ENCODE results near the gene COL26A1. TPM values are rescaled to one million over a fixed set of nuclear protein-coding genes. Genes with fewer than 3 reads are reported as not detected.
"Not testable (repeated sequence)": the region's sequence is repeated elsewhere in the genome, so short reads cannot be mapped to it uniquely, and the experiment has no call there.

COL26A1 gene
- total RNA-seq, 1 donor from 2014 or later, result 2.2 TPM

DNA sequence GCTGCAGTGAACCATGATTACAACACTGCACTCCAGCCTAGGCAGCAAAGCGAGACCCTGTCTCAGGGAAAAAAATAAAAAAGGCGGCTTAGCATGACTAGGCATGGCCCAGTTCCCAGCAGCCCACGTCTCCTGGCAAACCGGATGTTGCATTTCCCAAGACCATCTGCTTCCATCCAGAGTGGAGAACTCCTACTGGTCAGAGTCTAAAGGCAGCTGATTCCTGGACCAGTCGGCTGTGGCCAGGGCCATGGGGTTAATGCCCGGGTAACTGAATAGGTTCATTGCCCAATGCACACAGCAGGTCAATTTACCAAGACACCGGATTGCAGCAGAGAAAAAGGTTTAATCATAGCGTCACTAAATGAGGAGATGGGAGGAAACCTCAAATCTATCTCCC, 133.3 kb downstream of the COL26A1 start:
- peak; percentile 55 for DNase-seq (ENCODE audit: low read depth)

DNA sequence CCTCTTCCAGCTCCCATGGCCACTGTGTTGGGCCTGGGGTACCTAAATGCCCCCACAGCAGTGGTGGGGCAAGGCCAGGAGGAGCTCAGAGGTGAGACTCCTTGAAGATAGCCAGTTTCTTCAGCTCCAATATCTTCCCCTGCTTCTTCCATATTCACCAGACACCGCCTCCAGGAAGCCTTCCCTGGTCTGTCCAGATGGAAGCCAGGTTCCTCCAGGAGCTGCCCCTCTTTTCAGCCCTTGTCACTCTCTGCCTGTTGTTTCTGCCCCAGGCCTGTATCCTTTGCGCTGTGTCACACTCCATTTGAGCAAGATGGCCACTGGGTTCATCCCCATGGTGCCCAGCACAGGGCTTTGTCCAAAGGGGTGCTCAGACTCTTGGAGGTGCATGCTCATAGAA, 138.7 kb downstream of the COL26A1 start:
- DNase-seq (ENCODE audit: low read depth), result no peak

DNA sequence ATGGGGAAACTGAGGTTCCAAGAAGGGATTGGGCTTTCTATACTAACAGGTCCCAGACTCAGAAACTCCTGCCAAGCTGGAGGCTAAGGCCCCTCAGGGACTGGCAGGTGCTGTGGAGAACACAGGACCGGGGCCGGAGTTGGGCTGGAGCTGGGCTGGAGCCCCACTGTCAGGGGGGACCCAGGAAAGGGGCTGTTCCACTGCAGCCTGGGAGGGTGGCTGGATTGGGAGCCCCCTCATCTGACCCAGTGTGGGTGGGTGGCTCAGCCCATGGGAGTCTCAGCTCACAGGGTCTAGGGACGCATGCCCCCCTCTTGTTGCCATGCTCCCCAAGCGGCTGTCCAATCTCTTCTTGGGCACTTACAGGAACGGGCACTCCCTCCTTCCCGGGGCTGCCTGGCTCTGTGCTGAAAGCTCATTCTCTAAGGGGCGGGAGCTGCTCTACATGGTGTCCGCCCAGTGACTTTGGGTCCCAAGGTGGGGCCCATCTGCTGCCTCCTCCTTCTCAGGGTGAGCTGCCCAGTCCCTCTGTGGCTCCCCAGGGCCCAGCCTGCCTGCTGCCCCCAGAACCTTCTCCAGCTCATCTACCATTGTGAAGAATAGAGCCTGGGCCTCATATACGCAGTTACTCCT, 139.9 kb downstream of the COL26A1 start:
- no peak for DNase-seq (ENCODE audit: low read depth)

DNA sequence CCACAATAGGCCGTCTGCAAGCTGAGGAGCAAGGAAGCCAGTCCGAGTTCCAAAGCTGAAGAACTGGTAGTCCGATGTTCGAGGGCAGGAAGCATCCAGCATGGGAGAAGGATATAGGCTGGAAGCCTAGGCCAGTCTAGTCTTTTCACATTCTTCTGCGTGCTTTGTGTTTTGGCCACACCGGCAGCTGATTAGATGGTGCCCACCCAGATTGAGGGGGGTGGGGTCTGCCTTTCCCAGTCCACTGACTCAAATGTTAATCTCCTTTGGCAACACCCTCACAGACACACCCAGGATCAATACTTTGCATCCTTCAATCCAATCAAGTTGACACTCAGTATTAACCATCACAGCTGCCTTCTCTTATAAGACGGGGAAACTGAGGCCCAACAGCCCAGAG, 142.8 kb downstream of the COL26A1 start:
- not testable (repeated sequence) for DNase-seq (ENCODE audit: low read depth)

DNA sequence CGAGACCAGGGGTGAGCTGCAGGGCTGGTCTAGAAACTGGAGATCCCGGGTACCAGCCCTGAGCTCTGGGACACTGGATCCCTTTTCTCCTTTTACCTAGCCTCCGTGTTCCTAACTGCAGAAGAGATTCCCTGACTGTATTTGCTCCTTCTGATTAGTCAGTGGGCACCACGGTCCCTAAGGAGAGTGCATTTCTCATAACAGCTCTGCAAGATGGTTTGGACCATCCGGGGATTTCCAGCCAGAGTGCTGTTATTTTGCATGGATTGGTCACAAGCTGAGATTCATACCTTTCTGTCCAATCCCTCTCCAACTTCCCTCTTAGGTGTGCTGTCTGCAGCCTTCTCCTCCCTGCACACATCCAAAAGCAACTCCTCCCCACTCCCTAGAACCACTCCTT, 143.9 kb downstream of the COL26A1 start:
- peak; percentile 8 for DNase-seq (ENCODE audit: low read depth)

DNA sequence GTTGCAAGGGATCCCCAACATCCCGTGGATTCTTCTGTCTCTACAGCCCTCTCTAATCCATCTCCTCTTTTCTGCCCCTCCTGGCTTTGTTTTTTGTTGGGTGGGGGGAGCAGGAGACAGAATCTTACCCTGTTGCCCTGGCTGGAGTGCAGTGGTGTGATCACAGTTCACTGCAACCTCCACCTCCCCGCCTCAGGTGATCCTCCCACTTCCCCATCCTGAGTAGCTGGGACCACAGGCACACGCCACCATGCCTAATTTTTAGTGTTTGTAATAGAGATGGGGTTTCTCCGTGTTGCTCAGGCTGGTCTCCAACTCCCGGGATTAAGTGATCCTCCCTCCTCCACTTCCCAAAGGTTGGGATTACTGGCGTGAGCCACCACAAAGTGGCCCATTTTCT, 144.7 kb downstream of the COL26A1 start:
- no peak for DNase-seq (ENCODE audit: low read depth)

DNA sequence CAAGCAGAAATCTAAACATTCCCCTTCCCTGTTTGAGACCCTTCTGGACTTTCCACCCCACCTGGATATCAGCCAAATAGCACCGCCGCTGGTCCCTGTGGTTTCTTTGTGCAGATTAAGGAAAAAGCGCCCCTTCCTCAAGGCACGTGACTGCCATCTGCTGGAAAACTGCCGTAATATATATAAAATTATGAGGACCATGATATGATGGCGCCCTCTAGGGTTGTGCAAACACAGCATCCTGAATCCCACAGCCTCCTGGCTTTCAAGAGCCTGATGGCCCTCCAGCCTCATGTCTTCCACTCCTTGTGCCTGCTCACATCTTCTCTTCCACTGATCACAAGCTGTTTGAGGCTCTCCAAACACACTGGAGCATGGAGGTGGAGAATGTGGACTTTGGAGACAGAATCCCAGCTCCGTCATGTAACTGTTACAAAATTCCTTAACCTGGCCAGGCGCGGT, 145.1 kb downstream of the COL26A1 start:
- DNase-seq (ENCODE audit: low read depth), result peak; percentile 47

DNA sequence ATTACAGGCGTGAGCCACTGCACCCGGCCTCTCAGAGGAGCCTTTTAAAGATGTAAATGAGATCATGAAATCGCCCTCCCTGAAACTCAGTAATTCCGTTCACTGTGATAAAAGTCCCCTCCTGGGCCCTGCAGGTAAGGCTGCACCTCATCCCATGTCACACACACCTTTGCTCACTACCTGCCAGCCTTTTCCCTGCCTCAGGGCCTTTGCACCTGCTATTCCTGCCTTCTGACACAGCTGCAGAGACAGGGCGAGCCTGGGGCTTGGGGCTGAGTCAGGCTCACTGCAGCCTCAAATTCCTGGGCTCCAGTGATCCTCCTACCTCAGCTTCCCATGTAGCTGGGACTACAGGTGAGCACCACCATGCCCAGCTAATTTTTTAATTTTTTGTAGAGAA, 147.6 kb downstream of the COL26A1 start:
- DNase-seq (ENCODE audit: low read depth), result no peak

DNA sequence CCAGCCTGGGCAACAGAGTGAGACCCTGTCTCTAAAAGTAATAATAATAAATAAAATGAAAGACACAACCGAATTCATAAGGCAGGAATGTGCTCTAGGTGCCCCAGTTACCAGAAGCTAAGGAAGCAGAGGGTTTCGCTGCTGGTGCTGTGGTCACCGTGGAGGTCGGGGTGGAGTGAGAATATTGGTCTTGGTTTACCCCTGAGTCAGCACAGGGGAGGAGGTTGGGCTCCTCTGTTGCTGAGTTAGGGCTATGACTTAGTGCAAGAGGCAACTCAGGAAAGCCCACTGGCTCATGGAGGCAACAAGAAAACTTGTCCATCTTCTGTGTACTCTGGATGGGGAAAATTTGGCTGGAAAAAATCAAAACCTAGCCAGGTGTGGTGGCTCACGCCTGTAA, 149.3 kb downstream of the COL26A1 start:
- no peak for DNase-seq (ENCODE audit: low read depth)

DNA sequence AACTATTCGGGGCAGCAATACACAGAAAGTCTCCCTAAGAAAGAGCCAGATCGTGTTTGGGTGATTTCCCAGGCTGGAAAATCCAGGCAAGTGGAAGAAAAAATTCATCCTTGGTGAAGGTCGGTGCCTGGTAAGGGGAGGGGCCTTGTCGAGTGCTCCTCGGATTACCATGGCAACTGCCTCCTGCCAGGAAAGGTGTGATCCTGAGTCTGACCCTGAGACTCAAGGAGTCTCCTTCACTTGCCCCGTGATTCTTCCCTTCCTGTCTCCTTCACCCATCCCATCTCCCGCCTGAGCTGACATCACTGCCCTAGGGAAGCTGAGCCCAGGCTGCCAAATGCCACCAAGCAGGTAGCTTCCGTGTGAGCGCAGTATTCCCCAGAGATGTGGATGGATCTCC, 154.2 kb downstream of the COL26A1 start:
- no peak for DNase-seq (ENCODE audit: low read depth)

DNA sequence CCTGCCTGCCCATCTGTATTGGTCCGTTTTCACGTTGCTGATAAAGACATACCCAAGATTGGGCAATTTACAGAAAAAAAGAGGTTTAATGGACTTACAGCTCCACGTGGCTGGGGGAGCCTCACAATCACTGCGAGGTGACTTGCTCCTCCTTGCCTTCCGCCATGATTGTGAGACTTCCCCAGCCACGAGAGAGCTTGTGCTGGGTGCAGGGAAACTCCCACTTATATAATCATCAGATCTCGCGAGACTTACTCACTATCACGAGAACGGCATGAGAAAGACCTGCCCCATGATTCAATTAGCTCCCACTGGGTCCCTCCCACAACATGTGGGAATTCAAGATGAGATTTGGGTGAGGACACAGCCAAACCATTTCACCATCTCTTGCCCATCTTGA, 154.6 kb downstream of the COL26A1 start:
- DNase-seq (ENCODE audit: low read depth), result no peak

DNA sequence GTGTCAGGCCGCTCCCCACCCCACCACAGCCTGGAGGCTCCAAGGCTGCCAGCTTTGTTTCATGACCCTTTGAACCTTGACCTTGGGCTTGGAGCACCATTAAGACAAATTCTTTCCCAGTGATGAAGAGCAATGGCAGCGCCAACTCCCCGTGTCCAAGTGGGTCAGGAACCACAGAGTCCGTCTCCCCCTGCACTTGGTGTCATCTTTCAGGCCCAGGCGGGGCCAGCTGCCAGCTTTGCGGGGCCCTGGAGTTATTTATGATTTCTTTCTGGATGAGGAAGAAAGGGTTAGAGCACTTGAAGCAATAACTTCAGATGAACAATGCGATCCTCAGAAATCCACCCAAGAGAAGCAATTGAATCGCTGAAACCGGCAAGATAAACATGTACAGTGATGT, 155.7 kb downstream of the COL26A1 start:
- DNase-seq (ENCODE audit: low read depth), result no peak

DNA sequence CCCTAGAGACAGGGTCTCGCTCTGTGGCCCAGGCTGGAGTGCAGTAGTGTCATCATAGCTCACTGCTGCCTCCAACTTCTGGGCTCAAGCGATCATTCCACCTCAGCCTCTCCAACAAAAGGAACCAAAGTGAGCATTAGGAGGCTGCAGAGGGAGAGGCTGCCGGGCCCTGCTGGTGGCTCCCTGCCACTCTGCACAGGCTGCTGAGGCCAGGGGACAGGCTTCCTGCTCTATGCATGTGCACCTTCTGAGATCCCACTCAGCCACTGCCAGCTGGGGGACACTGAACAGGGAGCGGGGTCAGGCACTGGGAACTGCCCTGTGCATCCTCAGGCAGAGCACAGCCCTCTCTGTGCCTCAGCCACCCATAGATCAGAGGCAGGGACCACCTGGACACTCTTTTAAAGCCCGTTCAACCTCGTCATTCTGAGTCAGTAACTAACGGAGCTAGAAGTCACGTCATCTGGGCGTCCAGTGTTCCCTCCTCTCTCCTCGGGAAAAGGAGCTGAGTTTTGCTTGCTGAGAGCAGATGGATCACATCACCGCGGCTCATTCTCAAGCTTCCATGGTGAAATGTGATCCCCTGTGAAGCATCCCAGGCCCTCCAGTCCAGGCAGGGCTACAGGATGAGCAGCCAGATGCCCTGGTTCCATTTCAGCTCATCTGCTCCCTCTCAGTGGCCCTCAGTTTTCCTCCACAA, 156.8 kb downstream of the COL26A1 start:
- DNase-seq (ENCODE audit: low read depth), result no peak

DNA sequence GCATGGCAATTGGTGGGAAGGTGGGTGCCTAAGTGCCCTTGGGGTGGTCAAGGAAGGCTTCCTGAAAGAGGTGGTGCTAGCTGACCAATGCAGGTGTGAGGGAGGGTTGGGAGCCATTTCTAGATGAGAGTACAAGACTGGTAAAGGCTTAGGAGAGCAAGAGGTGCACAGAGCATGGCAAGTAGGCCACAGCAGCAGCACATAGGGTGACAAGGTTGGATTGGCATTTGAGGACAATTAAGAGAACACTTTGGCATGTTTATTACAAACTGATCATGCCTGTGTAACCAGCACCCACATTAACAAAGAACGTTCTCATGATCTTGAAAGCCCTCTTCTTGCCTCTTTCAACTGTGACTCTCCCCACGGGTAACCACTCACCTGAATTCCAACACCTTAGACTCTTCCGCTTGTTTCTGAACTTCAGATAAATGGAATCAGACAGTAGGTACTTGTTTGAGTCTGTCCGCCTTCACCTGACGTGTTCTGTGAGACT, 158.8 kb downstream of the COL26A1 start:
- DNase-seq (ENCODE audit: low read depth), result no peak

DNA sequence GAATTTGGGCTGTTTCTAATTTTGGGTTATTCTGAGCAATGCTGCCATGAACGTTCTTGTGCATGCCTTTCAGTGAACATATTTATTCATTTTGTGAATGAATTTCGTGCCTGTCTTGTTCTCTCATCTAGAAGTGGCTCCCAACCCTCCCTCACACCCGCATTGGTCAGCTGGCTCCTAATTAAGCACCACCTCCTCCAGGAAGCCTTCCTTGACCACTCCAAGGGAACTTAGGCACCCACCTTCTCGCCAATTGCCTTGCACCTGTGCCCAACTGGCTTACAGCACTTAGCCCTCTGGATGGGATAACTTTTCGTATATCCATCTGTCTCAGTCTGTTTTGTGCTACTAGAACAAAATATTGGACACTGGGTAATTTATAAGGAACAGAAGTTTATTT, 159.3 kb downstream of the COL26A1 start:
- DNase-seq (ENCODE audit: low read depth), result no peak

DNA sequence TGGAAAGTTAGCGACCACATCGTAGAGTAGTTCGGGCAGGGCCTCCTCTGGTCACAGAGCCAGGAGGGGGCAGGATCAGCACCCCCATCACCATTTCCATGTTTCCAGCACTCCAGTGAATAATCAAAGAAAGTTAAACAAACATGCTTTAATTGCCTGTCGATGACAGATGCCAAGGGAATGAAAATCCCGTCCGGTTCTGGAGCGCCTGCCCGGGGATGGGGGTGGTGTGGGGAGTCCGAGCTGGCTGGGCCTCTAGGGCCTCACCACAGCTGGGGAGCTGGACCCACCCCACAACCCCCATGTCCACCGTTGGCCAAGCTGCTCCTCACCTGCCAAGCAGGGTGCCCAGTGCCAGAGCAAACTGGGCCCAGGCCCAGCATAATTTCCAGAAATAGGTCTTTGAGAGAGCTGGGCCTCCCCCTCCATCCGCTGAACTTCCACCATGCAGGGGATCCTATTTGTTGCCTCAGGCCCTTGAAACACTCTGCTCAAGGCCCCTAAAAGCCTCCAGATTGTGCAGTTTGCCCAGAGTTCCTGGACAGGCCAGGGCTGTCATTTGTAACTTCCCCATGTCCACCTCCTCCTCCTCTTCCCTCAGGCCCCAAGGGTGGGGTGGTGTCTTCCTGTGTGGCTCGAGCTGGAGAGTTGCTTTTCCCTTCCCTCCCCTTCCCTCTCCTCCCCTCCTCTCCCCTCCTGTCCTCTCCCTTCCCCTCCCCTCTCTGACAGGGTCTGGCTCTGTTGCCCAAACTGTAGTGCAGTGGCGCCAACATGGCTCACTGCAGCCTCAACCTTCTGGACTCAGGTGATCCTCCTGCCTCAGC, 165.4 kb downstream of the COL26A1 start:
- peak; percentile 75 for DNase-seq (ENCODE audit: low read depth)

DNA sequence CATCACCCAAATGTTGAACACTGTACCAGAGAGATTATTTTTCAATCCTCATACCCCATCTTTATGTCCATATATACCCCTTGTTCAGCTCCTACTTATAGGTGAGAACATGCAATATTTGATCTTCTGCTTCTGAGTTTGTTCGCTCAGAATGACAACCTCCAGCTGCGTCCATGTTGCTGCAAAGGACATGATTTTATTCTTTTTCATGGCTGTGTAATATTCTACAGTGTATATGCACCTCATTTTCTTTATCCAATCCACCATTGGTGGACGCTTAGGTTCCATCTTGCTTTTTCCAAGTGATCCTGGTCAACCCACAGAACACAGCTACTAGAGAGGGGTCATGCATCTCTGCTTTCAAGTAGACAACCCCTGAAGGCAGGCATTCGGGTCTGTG, 166.9 kb downstream of the COL26A1 start:
- DNase-seq (ENCODE audit: low read depth), result no peak

DNA sequence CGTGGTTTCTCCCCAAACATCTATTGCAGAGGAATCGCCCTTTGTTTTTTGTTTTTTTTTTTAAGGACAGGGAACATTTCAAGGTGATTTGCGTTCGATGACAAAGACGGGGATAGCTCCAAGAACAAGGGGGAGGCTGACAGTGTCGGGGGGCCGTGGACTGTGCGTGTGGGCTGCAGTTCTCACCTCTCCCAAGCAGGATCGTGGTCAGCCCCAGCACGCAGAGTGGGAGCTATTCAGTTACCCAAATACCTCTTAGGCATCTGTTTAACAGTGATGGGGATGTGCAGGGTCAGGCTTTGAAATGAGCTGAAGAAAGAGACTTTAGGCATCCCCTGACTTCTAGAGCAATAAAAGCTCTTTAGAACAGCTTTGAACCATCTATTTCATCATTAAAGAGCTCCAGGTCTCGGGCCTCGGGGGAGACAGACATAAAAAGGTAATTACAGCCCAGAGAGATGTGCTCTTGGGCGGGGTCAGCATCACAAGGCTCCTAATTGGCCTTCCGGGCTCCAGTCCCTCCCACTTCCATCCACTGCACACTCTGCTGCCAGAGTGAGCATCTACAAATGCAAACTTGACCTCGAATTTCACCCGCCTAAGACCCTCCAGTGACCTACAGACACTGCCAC, 169.2 kb downstream of the COL26A1 start:
- DNase-seq (ENCODE audit: low read depth), result no peak

DNA sequence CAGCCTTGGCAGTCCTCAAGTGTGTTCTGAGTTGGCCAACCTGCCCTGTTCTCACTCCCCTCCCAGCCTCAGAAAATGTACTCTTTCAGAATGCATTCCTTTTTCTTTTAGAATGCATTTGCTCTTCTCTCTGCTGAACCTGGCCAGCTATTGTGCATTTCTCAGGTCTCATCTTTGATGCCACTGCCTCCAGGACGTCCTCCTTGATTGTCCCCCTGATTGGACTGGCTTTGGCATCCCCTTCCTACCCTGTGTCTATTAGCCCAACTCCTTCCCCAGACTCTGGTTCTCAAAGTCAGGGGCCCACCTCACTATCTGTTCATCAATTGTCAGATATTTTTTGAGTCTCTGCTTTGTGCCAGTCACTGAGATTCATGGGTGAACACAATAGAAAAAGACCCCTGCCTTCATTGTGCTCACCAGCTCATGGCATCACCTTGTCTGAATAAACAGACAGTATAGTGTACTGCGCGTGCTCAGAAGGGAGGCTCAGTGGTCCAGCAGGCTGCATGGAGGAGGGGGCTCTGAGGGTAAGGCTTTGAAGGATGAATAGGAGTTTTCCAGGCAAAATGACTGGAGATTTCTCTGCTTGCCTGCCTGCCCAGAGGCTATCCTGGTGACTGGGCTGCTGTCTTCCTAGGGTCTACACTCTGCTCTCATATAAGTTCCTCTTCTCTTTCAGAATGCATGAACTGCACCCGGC, 169.9 kb downstream of the COL26A1 start:
- no peak for DNase-seq (ENCODE audit: low read depth)

DNA sequence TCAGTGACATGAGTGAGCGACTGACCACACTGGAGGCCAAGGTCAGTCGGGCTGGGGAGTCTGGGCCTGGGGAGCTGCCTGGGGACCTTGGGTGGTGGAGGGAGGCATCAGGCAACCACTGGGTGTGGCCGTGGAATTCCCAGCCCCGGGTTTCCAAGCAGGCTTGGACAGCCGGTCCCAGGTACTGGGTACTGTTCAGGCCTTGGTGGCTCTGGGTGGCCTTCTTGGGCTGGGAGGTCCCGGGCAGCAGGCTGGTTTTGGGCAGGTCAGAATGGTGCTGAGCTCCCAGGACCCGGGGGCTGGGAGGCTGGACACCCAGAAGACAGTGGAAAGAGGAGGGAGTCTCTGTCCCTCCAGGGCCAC, 170.4 kb downstream of the COL26A1 start:
- DNase-seq (ENCODE audit: low read depth), result no peak

DNA sequence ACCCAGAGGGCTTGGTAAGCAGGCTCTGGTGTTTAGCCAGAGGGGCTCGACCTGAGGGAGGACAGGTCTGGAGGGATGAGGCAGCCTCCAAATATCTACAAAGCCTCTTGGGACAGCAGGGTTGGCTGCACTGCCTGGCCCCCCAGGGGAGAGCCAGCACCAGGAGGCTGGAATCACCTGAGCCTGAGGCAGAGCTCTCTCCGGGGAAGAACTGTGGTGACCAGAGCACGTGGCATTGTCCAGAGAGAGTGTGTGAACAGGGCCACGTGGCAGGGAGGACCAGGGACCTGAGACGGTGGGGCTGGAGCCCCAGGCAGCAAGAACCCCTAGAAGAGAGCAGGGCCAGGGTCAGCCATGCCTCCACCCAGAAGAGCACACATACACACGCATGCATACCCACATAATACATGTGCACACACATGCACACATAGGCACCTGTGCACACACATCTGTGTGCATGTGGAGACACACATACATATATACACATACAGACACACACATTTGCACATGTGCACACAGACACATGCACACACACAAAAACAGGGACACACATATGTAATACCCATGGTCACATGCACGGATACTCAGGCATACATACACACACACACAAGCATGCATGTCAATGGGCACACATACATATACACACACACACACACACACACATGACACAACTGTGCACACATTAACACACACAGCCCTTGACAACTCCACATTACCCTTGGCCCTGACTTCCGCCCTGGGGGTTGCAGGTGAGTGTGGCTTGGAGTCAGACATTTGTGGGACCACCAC, 171.5 kb downstream of the COL26A1 start:
- DNase-seq (ENCODE audit: low read depth), result no peak
